H1 (cell line): Measurements from ENCODE around the gene SCAPER. TPM values are rescaled to one million over a fixed set of nuclear protein-coding genes. Genes with fewer than 3 reads are reported as not detected.
A peak's percentile ranks its signal among the peaks of the same experiment; 100 is the strongest.

Source experiments
- CTCF ChIA-PET: fragments of 300-600 bp; sonication (Branson Sonifier 250); formaldehyde crosslinking; loops from one replicate; lab custom pipeline; 2021; ENCODE audit not compliant: partially characterized antibody; lab: Charles Lee
- POLR2A ChIA-PET: fragments of 300-600 bp; sonication (Branson Sonifier 250); formaldehyde crosslinking; loops from one replicate; lab custom pipeline; 2021; ENCODE audit warnings: inconsistent platforms; ENCODE audit not compliant: partially characterized antibody; lab: Charles Lee
- DNase-seq, 2 experiments: peaks; one replicate each; pipeline versions ENCODE4 v3.0.0 to v3.0.0-alpha.2; 2010 to 2022; ENCODE audit warnings: low spot score in 2 of 2, low read depth in 1 of 2, mixed read lengths in 1 of 2
- FAIRE-seq: peaks from 2 replicates; lab custom pipeline; 2011; peaks lifted over from hg19 to GRCh38; lab: Jason Lieb, UNC
- H2AFZ ChIP-seq: 2 replicates; pipeline ENCODE4 v1.8.1; 2012; ENCODE audit warnings: low read length, inconsistent platforms
- H2AK5ac ChIP-seq: 2 replicates; pipeline ENCODE4 v1.6.1; 2013; ENCODE audit warnings: low read depth, low read length
- H2BK120ac ChIP-seq: replicated peaks from 2 replicates; pipeline ENCODE3; 2013; ENCODE audit warnings: low read depth, low read length, inconsistent platforms
- H2BK12ac ChIP-seq: 2 replicates; pipeline ENCODE4 v1.6.1; 2013; ENCODE audit warnings: low read depth, low read length
- H2BK15ac ChIP-seq: 2 replicates; pipeline ENCODE4 v1.6.1; 2013; ENCODE audit warnings: low read length
- H2BK20ac ChIP-seq: 2 replicates; pipeline ENCODE4 v1.6.1; 2013; ENCODE audit warnings: low read length
- H2BK5ac ChIP-seq: 2 replicates; pipeline ENCODE4 v1.6.1; 2013; ENCODE audit warnings: low read depth, low read length
- H3K14ac ChIP-seq: 2 replicates; pipeline ENCODE4 v1.6.1; 2013; ENCODE audit warnings: inconsistent platforms; ENCODE audit not compliant: insufficient read length
- H3K18ac ChIP-seq: 2 replicates; pipeline ENCODE4 v1.6.1; 2013; ENCODE audit warnings: low read length; ENCODE audit errors: extremely low read depth
- H3K23ac ChIP-seq: 2 replicates; pipeline ENCODE4 v1.6.1; 2013; ENCODE audit warnings: inconsistent platforms; ENCODE audit not compliant: insufficient read length
- H3K23me2 ChIP-seq: 2 replicates; pipeline ENCODE4 v1.6.1; 2013; ENCODE audit warnings: low read depth, low read length
- H3K27ac ChIP-seq: 2 replicates; pipeline ENCODE4 v1.6.1; 2011; ENCODE audit warnings: low read depth, low read length, inconsistent platforms
- H3K27me3 ChIP-seq, 4 experiments: replicated peaks in 1 of 4; 1 replicate in 1 of 4; 2 replicates in 3 of 4; pipeline versions ENCODE4 v1.6.1 to v1.8.1; 2011 to 2013; ENCODE audit warnings: low read length in 3 of 4, mild to moderate bottlenecking in 3 of 4, inconsistent platforms in 2 of 4, mixed read lengths in 2 of 4, moderate library complexity in 1 of 4; ENCODE audit not compliant: control insufficient read depth in 3 of 4, insufficient read depth in 3 of 4; ENCODE audit errors: extremely low read depth in 1 of 4
- H3K36me3 ChIP-seq, 4 experiments: 2 replicates each; pipeline versions ENCODE4 v1.6.1 to v1.8.1; 2011 to 2013; ENCODE audit warnings: mild to moderate bottlenecking in 4 of 4, low read length in 3 of 4, moderate library complexity in 2 of 4, control low read depth in 1 of 4, inconsistent platforms in 1 of 4; ENCODE audit not compliant: insufficient read depth in 4 of 4, control insufficient read depth in 2 of 4
- H3K4ac ChIP-seq: replicated peaks from 2 replicates; pipeline ENCODE3; 2013; ENCODE audit warnings: low read length, low read depth, mixed read lengths, inconsistent platforms; ENCODE audit not compliant: insufficient read length
- H3K4me1 ChIP-seq, 4 experiments: replicated peaks in 1 of 4; 1 replicate in 1 of 4; 2 replicates in 3 of 4; pipeline versions ENCODE4 v1.6.1 to v1.8.1; 2011 to 2013; ENCODE audit warnings: low read length in 3 of 4, inconsistent platforms in 2 of 4, mixed read lengths in 1 of 4; ENCODE audit not compliant: insufficient read depth in 4 of 4, control insufficient read depth in 3 of 4
- H3K4me2 ChIP-seq, 2 experiments: 2 replicates each; pipeline versions ENCODE4 v1.6.1 to v1.8.1; 2011 to 2013; ENCODE audit warnings: low read depth in 2 of 2, low read length in 2 of 2, control low read depth in 1 of 2, inconsistent platforms in 1 of 2, mild to moderate bottlenecking in 1 of 2; ENCODE audit not compliant: insufficient read depth in 1 of 2
- H3K4me3 ChIP-seq, 4 experiments: fragments of 200-600, 300-600 bp in 1 of 4; sonication (generic), shearing (Covaris generic), sonication (Bioruptor Twin) in 1 of 4; 2 replicates each; pipeline versions ENCODE4 v1.5.1 to v1.8.1; 2011 to 2016; ENCODE audit warnings: low read length in 4 of 4, low read depth in 3 of 4, control low read depth in 2 of 4, inconsistent platforms in 2 of 4, mild to moderate bottlenecking in 2 of 4, mixed read lengths in 1 of 4, moderate library complexity in 1 of 4; ENCODE audit not compliant: insufficient read depth in 2 of 4; ENCODE audit errors: extremely low read depth in 1 of 4
- H3K56ac ChIP-seq: replicated peaks from 2 replicates; pipeline ENCODE3; 2013; ENCODE audit warnings: low read depth, mild to moderate bottlenecking, mixed read lengths, low read length, inconsistent platforms; ENCODE audit not compliant: insufficient read length
- H3K79me1 ChIP-seq: 2 replicates; pipeline ENCODE4 v1.6.1; 2013; ENCODE audit warnings: low read depth, low read length, control low read depth
- H3K79me2 ChIP-seq, 2 experiments: 2 replicates each; pipeline versions ENCODE4 v1.6.1 to v1.8.1; 2012 to 2013; ENCODE audit warnings: low read length in 2 of 2, mild to moderate bottlenecking in 2 of 2, inconsistent platforms in 1 of 2; ENCODE audit not compliant: insufficient read depth in 2 of 2, control insufficient read depth in 1 of 2
- H3K9ac ChIP-seq, 4 experiments: replicated peaks in 1 of 4; 1 replicate in 1 of 4; 2 replicates in 3 of 4; pipeline versions ENCODE4 v1.6.1 to v1.8.1; 2011 to 2013; ENCODE audit warnings: low read depth in 3 of 4, low read length in 3 of 4, control low read depth in 2 of 4, mild to moderate bottlenecking in 2 of 4, moderate library complexity in 2 of 4, inconsistent platforms in 1 of 4; ENCODE audit errors: extremely low read depth in 1 of 4
- H3K9me3 ChIP-seq, 2 experiments: 2 replicates each; pipeline versions ENCODE4 v1.6.1 to v1.8.1; 2012 to 2013; ENCODE audit warnings: mild to moderate bottlenecking in 2 of 2, moderate library complexity in 2 of 2, control low read depth in 1 of 2, inconsistent platforms in 1 of 2, low read depth in 1 of 2, low read length in 1 of 2, mixed read lengths in 1 of 2; ENCODE audit not compliant: insufficient read depth in 2 of 2
- H4K20me1 ChIP-seq, 2 experiments: replicated peaks in 1 of 2; 2 replicates each; pipeline versions ENCODE3 to v1.8.1; 2011 to 2013; ENCODE audit warnings: inconsistent platforms in 2 of 2, low read length in 2 of 2, mild to moderate bottlenecking in 1 of 2; ENCODE audit not compliant: insufficient read depth in 2 of 2, control insufficient read depth in 1 of 2
- H4K5ac ChIP-seq: 2 replicates; pipeline ENCODE4 v1.6.1; 2013; ENCODE audit warnings: low read length, low read depth, mixed read lengths, inconsistent platforms; ENCODE audit not compliant: insufficient read length
- H4K8ac ChIP-seq: 2 replicates; pipeline ENCODE4 v1.8.0; 2013; ENCODE audit warnings: mild to moderate bottlenecking, moderate library complexity, low read length, inconsistent platforms; ENCODE audit not compliant: insufficient read depth; ENCODE audit errors: extremely low read depth
- H4K91ac ChIP-seq: replicated peaks from 2 replicates; pipeline ENCODE3; 2013; ENCODE audit warnings: low read length, mixed read lengths, inconsistent platforms; ENCODE audit not compliant: insufficient read length
- ATF2 ChIP-seq: IDR thresholded peaks from 2 replicates; pipeline ENCODE4 v1.6.1; 2012; ENCODE audit warnings: low read length, inconsistent platforms
- CBX8 ChIP-seq: fragments of 300-800, 300-1000 bp; sonication (generic); IDR thresholded peaks from 2 replicates; pipeline ENCODE4 v1.7.1; 2016; ENCODE audit warnings: low read depth, low read length, borderline replicate concordance
- CREB1 ChIP-seq: IDR thresholded peaks from 2 replicates; pipeline ENCODE4 v1.6.1; 2012; ENCODE audit warnings: inconsistent platforms
- EGR1 ChIP-seq: IDR thresholded peaks from 2 replicates; pipeline ENCODE4 v1.6.1; 2011; ENCODE audit warnings: low read depth, low read length, borderline replicate concordance
- GTF2F1 ChIP-seq: IDR thresholded peaks from 2 replicates; pipeline ENCODE4 v1.6.1; 2012; ENCODE audit warnings: low read depth, low read length, improper control_type of control experiment, borderline replicate concordance
- SP1 ChIP-seq: IDR thresholded peaks from 2 replicates; pipeline ENCODE4 v1.6.1; 2011; ENCODE audit warnings: low read depth, low read length
- SP4 ChIP-seq: IDR thresholded peaks from 2 replicates; pipeline ENCODE4 v1.6.1; 2012; ENCODE audit warnings: low read length, inconsistent platforms
- SUZ12 ChIP-seq: fragments of 200-600 bp; sonication (generic); IDR thresholded peaks from 2 replicates; pipeline ENCODE4 v1.6.1; 2012; ENCODE audit warnings: mild to moderate bottlenecking, inconsistent platforms, low read length, moderate library complexity, mixed read lengths
- TAF1 ChIP-seq: IDR thresholded peaks from 2 replicates; pipeline ENCODE4 v1.6.1; 2011; ENCODE audit warnings: mild to moderate bottlenecking, low read depth, low read length
- TBP ChIP-seq: IDR thresholded peaks from 2 replicates; pipeline ENCODE4 v1.6.1; 2011; ENCODE audit warnings: low read depth, low read length, improper control_type of control experiment
- YY1 ChIP-seq: IDR thresholded peaks from 2 replicates; pipeline ENCODE4 v1.6.1; 2011; ENCODE audit warnings: low read depth, mild to moderate bottlenecking, low read length
- WGBS, 2 experiments: shearing (Covaris generic) in 1 of 2; methylation state at CpG; one replicate each; pipeline versions ENCODE4 v1.1.6 to v1.1.7; 2013 to 2015; ENCODE audit warnings: low lambda C conversion rate in 2 of 2, mixed read lengths in 2 of 2, inconsistent platforms in 1 of 2, low coverage in 1 of 2, missing lambda C conversion rate in 1 of 2; ENCODE audit not compliant: insufficient replicate concordance in 2 of 2, insufficient coverage in 1 of 2, insufficient read length in 1 of 2; ENCODE audit errors: extremely low coverage in 1 of 2, missing lambda C conversion rate in 1 of 2; 5-methylcytosine and 5-hydroxymethylcytosine counted together
- polyA plus RNA-seq, 7 experiments: library from polyadenylated mRNA; depleted of rRNA in 3 of 7; stranded (reverse) in 5 of 7; unstranded in 2 of 7; fragments of >200 nt in 5 of 7; fragments of 200-250 nt in 2 of 7; gene quantifications; 1 replicate in 5 of 7; 2 replicates in 1 of 7; 4 replicates in 1 of 7; pipeline versions ENCODE4 v1.2.1 to v1.2.3, GENCODE V29; 2011 to 2013; ENCODE audit warnings: missing spikeins in 2 of 7, mixed read lengths in 2 of 7
- total RNA-seq: library from RNA; stranded (reverse); fragmentation: NEBNext Ultra II Directional; extraction: Animal tissue kit (Norgen Biotek cat#: 25700); gene quantifications from 2 replicates; pipeline ENCODE4 v1.2.1, GENCODE V29; 2021

Gene SCAPER
- total and polyA plus RNA-seq, 2 of the 8 experiments (the other 6 are each of a cell fraction or from before 2014, with no cell fraction given), result 1.6 to 6.8 TPM

GRCh38 chr15:76342382-76343201 lies 562.5 kb downstream of the SCAPER start:
- Histone ChIP-seq H3K27ac (no peak overlapping the region), H3K36me3 (peaks cover 0 to 24% (median 0%) of the 10 kb centered on the region in 4 experiments; a peak in 1 of 8 replicates), H3K18ac (no peak overlapping the region), H3K56ac (no peak overlapping the region), H3K23ac (no peak overlapping the region), H3K4ac (no peak overlapping the region), H3K4me3 (peak overlapping the region in 1 of 4 experiments; percentile 55; a peak in 2 of 8 replicates), H3K23me2 (peaks cover 13% of the 10 kb centered on the region; the same call in 1 of the 2 replicates), H2BK20ac (no peak overlapping the region), H3K79me2 (no peaks in the 10 kb centered on the region), H4K5ac (no peak overlapping the region), H2BK120ac (no peak overlapping the region), H3K79me1 (no peaks in the 10 kb centered on the region), H3K9me3 (peaks cover 0 to 10% of the 10 kb centered on the region in 2 experiments; a peak in 1 of 4 replicates), H2BK5ac (no peak overlapping the region), H3K27me3 (peaks cover 89 to 100% (median 95%) of the 10 kb centered on the region in 4 experiments), H2AK5ac (no peak overlapping the region), H4K8ac (peak overlapping the region; percentile 28; the same call in 1 of the 2 replicates), H2BK12ac (0 out of 2 replicates have a peak overlapping the region, but pooled peaks have one; percentile 17), H4K20me1 (peaks cover 12 to 29% of the 10 kb centered on the region in 2 experiments), H4K91ac (no peak overlapping the region), H2BK15ac (no peak overlapping the region), H2AFZ (no peak overlapping the region), H3K4me2 (peak overlapping the region; percentile 52 to 80), H3K14ac (no peak overlapping the region), H3K9ac (no peak overlapping the region), H3K4me1 (peaks cover 0 to 38% (median 25%) of the 10 kb centered on the region in 4 experiments; a peak in 6 of 7 replicates)
- DNase-seq, result peak in 1 of 2 experiments; percentile 87
- CTCF ChIA-PET, result interaction anchor here (1.3 kb wide), 3 partner anchors 107 to 157 kb away, joined by 3 to 5 read pairs (median 3); no protein-coding TSS in a partner anchor
- WGBS, 2 experiments, result 8% methylated on average over 64 of the region's 87 CpGs; no CpG with 5 or more reads in 1 of the 2 experiments
- POLR2A ChIA-PET, result interaction anchor here (1.2 kb wide), 1 partner anchor 9 kb away, joined by 3 read pairs; no protein-coding TSS in a partner anchor
- no peak for FAIRE-seq
- TF ChIP-seq ATF2, result no peak
- no peak; the same call in 1 of the 2 replicates for TF ChIP-seq SUZ12
- TF ChIP-seq TAF1, result no peak
- no peak for TF ChIP-seq YY1
- TF ChIP-seq SP4, result no peak
- TF ChIP-seq CREB1, result no peak
- no peak for TF ChIP-seq CBX8
- TF ChIP-seq EGR1, result no peak
- no peak for TF ChIP-seq TBP
- 0 out of 2 replicates have a peak, but pooled peaks have one; percentile 24 for TF ChIP-seq GTF2F1
- no peak for TF ChIP-seq SP1
